HG03432 (cell line): ENCODE results near the gene PDCD1LG2.
A peak's percentile ranks its signal among the peaks of the same experiment; 100 is the strongest.
"Not testable (repeated sequence)": the region's sequence is repeated elsewhere in the genome, so short reads cannot be mapped to it uniquely, and the experiment has no call there.

Source experiments
- ATAC-seq: cut with Tn5 transposase; IDR thresholded peaks from one replicate; pipeline ENCODE4 v1.9.1; 2021; ENCODE audit warnings: mild to moderate bottlenecking, moderate library complexity; ENCODE audit not compliant: unreplicated experiment

PDCD1LG2 gene

DNA sequence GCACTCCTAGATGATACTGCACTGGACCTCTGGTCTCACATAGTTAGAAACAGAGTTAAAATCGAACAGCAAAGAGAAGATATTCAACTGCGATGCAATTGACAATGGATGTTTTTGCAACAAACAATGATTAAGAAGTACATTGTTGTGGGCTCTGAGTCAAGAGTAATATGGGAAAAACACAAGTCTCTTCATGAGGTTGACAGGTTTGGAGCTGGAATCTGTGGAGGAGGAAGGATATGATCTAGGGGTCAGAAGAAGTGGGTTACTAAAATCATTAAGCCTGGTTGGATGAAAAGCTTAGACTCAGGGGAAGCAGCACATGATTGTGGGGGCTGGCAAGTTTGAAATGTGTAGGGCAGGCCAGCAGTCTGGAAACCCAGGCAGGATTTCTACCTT is 53.1 kb downstream of the PDCD1LG2 start:
- ATAC-seq, result no peak

DNA sequence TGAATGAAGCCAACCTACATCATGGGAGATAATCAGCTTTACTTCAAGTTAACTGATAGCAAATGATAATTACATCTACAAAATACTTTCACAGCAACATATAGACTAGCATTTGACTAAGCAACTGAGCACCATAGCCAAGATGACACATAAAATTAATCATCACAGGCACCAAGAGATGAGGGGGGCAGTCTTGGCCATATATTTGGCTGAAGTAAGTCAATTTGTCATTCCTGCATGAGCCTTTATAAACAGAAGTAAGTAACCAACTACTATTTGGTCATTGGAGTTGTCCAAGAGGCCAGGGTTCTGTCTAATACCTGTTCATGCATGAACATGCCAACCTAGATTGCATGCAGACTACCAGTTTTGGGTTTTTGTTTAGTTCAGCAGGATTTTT is 53.6 kb downstream of the PDCD1LG2 start:
- no peak for ATAC-seq

DNA sequence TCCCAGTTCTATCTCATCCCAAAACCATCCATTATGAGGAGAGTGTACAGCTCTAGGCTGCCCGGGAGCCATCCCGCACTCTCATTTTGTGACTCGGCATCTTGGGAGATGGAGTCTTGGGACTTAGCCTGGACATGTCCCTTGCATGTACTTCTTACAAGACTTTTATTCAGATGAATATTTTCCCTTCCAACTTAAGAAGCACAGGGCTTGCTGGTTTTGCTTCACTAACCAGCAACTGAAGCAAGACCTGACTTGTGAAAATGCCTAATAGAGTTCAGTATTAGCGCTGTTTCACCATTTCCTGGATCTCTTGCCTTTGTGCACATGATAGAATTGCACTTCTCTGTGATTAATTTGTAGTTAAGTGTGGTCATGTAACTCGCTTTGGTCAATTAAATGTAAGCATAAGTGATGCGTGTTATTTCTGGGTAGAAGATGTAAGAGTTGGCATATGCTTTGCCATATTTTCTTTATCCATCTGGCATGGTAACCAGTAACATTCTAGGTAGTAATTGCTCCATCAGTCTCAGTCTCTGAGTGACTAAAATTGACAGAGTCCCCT is 55.8 kb downstream of the PDCD1LG2 start:
- peak; percentile 81 for ATAC-seq

DNA sequence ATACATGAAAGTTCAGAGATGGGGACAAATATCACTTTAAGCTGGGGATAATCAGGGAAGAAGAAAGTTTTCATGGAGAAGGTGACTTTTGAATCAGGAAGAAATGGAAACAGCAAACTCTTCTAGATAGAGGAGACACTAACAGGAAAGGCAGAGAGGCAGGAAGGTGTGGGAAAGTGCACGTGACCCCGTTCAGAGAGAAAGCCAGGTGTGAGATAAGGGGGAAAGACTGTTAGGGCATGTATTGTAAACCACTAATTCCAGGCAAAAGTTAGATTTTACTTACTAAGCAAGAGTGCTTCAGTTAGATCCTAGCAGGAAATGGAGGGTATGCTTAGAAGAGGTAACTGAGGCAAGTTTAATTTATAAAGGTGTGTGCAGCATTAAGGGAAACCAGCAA is 58.5 kb downstream of the PDCD1LG2 start:
- ATAC-seq, result no peak

DNA sequence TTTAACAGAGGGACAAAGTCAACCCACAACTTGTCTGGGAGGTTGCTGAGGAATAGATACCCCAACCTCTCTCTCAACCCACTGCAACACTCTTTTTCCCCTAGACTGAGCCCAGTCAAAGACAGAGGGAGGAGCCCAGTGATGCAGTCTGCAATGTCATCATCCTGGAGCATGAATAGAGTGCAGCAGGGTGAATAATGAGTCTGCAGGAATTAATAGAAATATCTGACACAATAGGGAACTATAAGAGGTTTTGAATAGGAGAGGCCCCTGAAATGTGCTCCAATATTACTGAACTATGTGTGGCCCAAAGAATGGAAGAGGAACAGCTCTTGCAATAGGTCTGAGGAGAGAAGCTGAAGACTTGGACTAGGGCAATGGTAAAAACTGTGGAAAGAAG is 59.1 kb downstream of the PDCD1LG2 start:
- ATAC-seq, result no peak

GRCh38 chr9:5569891-5570290 is 59.6 kb downstream of the PDCD1LG2 start:
- ATAC-seq, result no peak

DNA sequence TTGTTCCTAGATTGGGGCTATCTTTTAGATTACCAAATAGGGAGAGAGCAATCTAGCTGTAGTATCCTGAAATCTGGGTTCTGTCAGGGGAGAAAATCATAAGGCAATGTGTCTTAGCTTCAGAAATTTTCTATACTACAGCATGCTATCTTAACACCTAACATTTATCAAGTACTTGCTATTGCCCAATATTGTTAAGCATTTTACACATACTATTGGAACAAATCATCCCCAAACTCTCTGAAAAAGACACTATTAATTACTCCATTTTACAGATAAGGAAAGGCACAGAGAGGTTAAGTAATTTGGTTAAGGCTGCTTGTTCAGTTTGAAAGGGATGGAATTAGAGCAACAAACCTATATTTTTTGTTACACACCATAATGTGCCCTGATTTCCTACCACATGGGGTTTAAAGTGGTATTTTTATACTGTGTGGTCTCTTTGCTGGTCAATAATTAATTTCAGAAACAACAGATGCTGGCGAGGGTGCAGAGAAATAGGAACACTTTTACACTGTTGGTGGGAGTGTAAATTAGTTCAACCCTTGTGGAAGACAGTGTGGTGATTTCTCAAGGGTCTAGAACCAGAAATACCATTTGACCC is 61.4 kb downstream of the PDCD1LG2 start:
- no peak for ATAC-seq

DNA sequence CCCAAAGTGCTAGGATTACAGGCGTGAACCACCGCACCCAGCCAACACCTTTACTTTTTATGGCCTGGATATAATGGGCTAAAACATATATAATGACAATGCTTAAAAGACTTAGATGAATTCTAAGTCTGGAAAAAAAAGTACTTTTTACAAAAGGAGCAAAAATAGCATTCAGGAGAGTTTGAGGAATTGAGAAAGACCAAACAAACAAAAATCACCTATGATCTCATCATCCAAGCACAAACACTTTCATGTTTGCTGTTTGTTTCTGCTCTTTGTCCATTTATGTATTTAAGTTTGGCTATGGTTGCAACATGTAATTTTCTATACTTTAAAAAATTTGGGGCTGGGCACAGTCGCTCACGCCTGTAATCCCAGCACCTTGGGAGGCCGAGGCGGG is 63.8 kb downstream of the PDCD1LG2 start:
- ATAC-seq, result no peak

DNA sequence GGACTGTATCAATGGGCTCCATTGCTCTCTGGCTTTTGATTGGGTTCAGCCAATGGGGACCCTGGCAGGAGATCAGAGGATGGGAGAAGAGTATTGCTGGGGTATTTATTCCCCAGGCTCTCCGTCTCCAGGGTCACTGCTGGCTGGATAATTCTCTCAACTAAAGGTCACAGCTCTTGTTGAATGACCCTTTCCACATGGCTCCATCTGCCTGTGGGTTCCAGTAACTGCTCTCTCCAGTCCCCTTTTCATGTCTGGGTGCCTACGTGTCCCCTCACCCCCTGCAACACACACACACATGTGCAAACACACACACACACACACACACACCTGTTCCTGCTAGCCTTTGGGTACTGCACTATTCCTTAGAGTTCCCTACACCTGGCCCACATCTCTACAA is 64.7 kb downstream of the PDCD1LG2 start:
- no peak for ATAC-seq

GRCh38 chr9:5577225-5577624 is 66.9 kb downstream of the PDCD1LG2 start:
- no peak for ATAC-seq

GRCh38 chr9:5578018-5578697 is 67.8 kb downstream of the PDCD1LG2 start:
- no peak for ATAC-seq

DNA sequence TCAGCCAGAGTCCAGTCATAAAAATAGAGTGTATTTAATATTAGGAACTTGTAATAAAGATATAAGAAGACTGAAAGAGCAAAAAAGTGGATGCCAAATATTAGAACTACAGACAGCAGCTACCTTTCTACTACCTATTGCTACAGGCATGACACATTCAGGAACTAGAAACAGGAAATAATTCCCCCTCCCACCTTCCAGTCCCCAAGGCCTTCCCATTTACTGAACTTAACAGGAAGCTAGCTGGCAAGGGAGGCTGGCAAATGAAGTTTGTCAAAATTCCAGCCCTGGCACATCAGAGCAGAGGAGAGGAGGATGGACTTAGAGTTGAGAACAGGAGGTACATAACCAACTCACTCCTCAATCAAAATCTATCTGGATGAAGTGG is 68.4 kb downstream of the PDCD1LG2 start:
- ATAC-seq, result no peak

DNA sequence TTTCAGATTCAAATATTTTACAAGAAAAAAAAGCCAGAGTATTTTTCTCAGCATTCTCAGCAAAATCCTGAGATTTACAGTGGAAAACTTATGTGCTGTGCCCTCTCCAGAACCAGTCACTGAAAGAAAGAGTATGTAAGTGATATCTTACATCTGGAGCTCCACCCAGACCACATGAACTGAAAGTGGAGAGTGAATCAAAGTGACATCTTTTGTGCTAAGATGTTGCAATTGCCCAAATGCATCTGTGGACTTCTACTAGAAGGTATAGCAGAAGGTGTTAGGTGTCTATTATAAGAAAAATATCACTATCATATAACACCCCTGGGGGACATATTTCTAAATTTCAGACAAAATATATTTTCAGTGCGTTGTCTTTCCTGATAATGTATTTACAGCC is 69.5 kb downstream of the PDCD1LG2 start:
- ATAC-seq, result no peak

GRCh38 chr9:5580650-5581049 is 70.3 kb downstream of the PDCD1LG2 start:
- ATAC-seq, result no peak

DNA sequence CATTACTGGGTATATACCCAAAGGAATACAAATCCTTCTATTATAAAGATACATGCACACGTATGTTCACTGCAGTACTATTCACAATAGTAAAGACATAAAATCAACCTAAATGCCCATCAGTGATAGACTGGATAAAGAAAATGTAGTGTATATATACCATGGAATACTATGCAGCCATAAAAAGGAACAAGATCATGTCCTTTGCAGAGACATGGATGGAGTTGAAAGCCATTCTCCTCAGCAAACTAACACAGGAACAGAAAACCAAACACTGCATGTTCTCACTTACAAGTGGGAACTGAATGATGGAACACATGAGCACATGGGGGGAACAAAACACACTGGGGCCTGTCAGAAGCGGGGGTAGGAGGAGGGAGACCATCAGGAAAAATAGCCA is 71.4 kb downstream of the PDCD1LG2 start:
- not testable (repeated sequence) for ATAC-seq

- peak; percentile 66 for ATAC-seq
These were observed 72.5 kb downstream of the PDCD1LG2 start for GRCh38 chr9:5582835-5583195.

GRCh38 chr9:5586391-5586802 is 76.1 kb downstream of the PDCD1LG2 start:
- ATAC-seq, result peak; percentile 33

DNA sequence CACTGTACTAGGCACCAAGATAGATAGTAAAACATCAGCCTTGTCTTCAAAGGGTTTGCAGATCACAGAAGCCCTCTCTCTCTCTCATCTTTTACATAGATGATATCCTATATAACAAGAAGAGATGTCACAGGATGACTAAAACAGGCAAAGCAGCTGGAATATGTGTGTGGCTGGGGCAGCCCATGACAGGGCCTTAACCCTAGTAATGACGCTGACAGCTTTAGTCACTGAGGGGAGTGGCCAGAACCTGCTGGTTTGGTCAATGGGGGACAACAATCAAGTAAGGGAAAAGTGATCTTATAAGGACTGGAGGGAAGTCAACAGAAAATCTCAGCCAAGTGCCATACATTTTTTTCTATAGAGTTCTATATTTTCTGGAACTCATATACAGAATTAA is 76.7 kb downstream of the PDCD1LG2 start:
- ATAC-seq, result no peak

DNA sequence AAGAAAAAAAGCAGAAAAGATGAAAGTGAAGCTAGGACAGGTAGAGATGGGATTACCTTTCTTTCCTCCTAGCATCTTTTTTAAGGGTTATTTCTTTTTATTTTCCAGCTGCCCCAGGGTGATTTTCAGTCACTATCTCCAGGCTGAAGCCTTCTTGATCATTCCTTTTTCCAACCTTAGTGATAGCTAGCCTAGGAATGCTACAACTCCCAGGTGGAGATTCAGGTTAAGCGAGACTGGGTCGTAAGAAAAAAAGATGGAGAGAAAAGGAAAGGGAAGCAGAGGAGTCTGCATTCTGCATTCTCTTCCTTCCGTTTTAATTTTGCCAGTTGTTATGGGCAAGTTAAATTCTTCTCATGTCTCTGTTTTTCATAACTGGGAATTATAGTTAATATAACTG is 81.9 kb downstream of the PDCD1LG2 start:
- ATAC-seq, result no peak

- ATAC-seq, result no peak
These were observed 82.6 kb downstream of the PDCD1LG2 start for GRCh38 chr9:5592904-5593303.

GRCh38 chr9:5593904-5594303 is 83.6 kb downstream of the PDCD1LG2 start:
- peak; percentile 72 for ATAC-seq

- ATAC-seq, result no peak
These were observed 85.8 kb downstream of the PDCD1LG2 start for GRCh38 chr9:5596173-5596572.
